H1 (cell line): ENCODE measurements around the gene FRMD6. TPM values are rescaled to one million over a fixed set of nuclear protein-coding genes. Genes with fewer than 3 reads are reported as not detected.

Experiments used
- CBX5 ChIP-seq: fragments of 300-800, 300-1000 bp; sonication (generic); IDR thresholded peaks from 2 replicates; pipeline ENCODE4 v1.7.1; 2016; ENCODE audit warnings: antibody characterized with exemption, low read length, low read depth
- SIX5 ChIP-seq: IDR thresholded peaks from 2 replicates; pipeline ENCODE4 v1.6.1; 2011; ENCODE audit warnings: mild to moderate bottlenecking, low read depth, low read length
- polyA plus RNA-seq, 7 experiments: library from polyadenylated mRNA; depleted of rRNA in 3 of 7; stranded (reverse) in 5 of 7; unstranded in 2 of 7; fragments of >200 nt in 5 of 7; fragments of 200-250 nt in 2 of 7; gene quantifications; 1 replicate in 5 of 7; 2 replicates in 1 of 7; 4 replicates in 1 of 7; pipeline versions ENCODE4 v1.2.1 to v1.2.3, GENCODE V29; 2011 to 2013; ENCODE audit warnings: missing spikeins in 2 of 7, mixed read lengths in 2 of 7
- total RNA-seq: library from RNA; stranded (reverse); fragmentation: NEBNext Ultra II Directional; extraction: Animal tissue kit (Norgen Biotek cat#: 25700); gene quantifications from 2 replicates; pipeline ENCODE4 v1.2.1, GENCODE V29; 2021
- TF ChIP-seq, protein P1 (sequence below): IDR thresholded peaks from 2 replicates; pipeline ENCODE4 v1.6.1; 2012; ENCODE audit warnings: inconsistent platforms

FRMD6 gene
- total and polyA plus RNA-seq, 2 of the 8 experiments (the other 6 are each of a cell fraction or from before 2014, with no cell fraction given): 5.4 to 23.7 TPM

DNA sequence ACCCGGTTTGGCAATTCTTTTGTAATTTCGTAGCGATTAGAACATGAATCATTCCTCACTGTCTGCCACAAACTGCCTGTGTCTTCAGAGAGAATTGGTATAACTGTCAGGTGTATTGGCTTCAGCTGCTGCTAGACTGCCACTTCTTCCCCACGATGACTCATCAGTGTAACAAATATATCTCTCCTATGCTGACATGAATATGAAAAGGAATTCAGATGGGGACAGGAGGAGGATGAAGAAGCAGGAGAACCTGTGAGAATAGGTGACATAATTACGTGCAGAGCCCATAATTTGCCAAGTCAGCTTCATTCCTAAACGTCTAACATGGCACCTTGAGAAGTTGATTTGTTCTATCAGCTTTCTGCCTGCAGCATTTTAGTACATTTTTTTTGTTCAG is 64.9 kb downstream of the FRMD6 start (continued):
- TF ChIP-seq, protein P1, sequence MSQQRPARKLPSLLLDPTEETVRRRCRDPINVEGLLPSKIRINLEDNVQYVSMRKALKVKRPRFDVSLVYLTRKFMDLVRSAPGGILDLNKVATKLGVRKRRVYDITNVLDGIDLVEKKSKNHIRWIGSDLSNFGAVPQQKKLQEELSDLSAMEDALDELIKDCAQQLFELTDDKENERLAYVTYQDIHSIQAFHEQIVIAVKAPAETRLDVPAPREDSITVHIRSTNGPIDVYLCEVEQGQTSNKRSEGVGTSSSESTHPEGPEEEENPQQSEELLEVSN: no peak
- no peak for TF ChIP-seq SIX5
- TF ChIP-seq CBX5: no peak
